K562 (cell line): ENCODE results near the gene ACOT4. TPM values are rescaled to one million over a fixed set of nuclear protein-coding genes. Genes with fewer than 3 reads are reported as not detected.

Experiments
- CCNT2 ChIP-seq: IDR thresholded peaks from 2 replicates; pipeline ENCODE4 v1.6.1; 2011; ENCODE audit warnings: borderline replicate concordance, low read depth, mild to moderate bottlenecking, moderate library complexity, mixed read lengths, low read length; ENCODE audit not compliant: insufficient read length; ENCODE audit errors: extremely low read depth
- CREM ChIP-seq: IDR thresholded peaks from 2 replicates; pipeline ENCODE4 v1.6.1; 2014; ENCODE audit warnings: antibody characterized with exemption, low read depth
- E2F6 ChIP-seq, 2 experiments: IDR thresholded peaks; 2 replicates each; pipeline ENCODE4 v1.6.1; 2011; ENCODE audit warnings: borderline replicate concordance in 1 of 2, control low read depth in 1 of 2, low read depth in 1 of 2, low read length in 1 of 2, mild to moderate bottlenecking in 1 of 2, mixed read lengths in 1 of 2, moderate library complexity in 1 of 2; ENCODE audit not compliant: insufficient read depth in 1 of 2, insufficient read length in 1 of 2, poor library complexity in 1 of 2, severe bottlenecking in 1 of 2; ENCODE audit errors: extremely low read depth in 1 of 2
- ETV1 ChIP-seq: fragments of 450-650 bp; conservative IDR thresholded peaks from 2 replicates; pipeline ENCODE4 v1.6.1; 2016; ENCODE audit warnings: missing genetic modification characterization, control low read depth, low read depth, missing compliant biosample characterization
- GABPB1 ChIP-seq: sonication (generic); formaldehyde crosslinking; IDR thresholded peaks from 2 replicates; pipeline ENCODE4 v1.8.0; 2022; ENCODE audit warnings: mild to moderate bottlenecking, missing genetic modification reagents
- HEY1 ChIP-seq: fragments of 250-450 bp; sonication (Bioruptor Pico); IDR thresholded peaks from 2 replicates; pipeline ENCODE4 v1.5.0; 2020; ENCODE audit warnings: mild to moderate bottlenecking, moderate library complexity, borderline replicate concordance
- L3MBTL2 ChIP-seq: fragments of 450-650 bp; IDR thresholded peaks from 2 replicates; pipeline ENCODE4 v1.6.1; 2016; ENCODE audit warnings: mild to moderate bottlenecking, moderate library complexity
- MAX ChIP-seq: sonication (generic); formaldehyde crosslinking; IDR thresholded peaks from 2 replicates; pipeline ENCODE4 v1.9.0; 2022; ENCODE audit warnings: mild to moderate bottlenecking, missing genetic modification reagents
- NFRKB ChIP-seq: fragments of 450-650 bp; IDR thresholded peaks from 2 replicates; pipeline ENCODE4 v1.6.1; 2016; ENCODE audit warnings: low read depth
- NKRF ChIP-seq: fragments of 450-650 bp; IDR thresholded peaks from 2 replicates; pipeline ENCODE4 v1.6.1; 2016; ENCODE audit warnings: borderline replicate concordance
- NR2C1 ChIP-seq, 2 experiments: fragments of 450-650 bp; IDR thresholded peaks; 2 replicates each; pipeline ENCODE4 v1.6.1; 2017; ENCODE audit warnings: mild to moderate bottlenecking in 2 of 2, antibody characterized with exemption in 1 of 2, inconsistent platforms in 1 of 2, missing compliant biosample characterization in 1 of 2, missing genetic modification characterization in 1 of 2
- NR2C2 ChIP-seq, 2 experiments: fragments of 200-800 bp in 1 of 2; sonication (Bioruptor generic) in 1 of 2; sonication (generic) in 1 of 2; formaldehyde crosslinking in 1 of 2; IDR thresholded peaks; 2 replicates each; pipeline versions ENCODE4 v1.6.1 to v1.8.0; 2016 to 2022; ENCODE audit warnings: mild to moderate bottlenecking in 1 of 2, missing compliant biosample characterization in 1 of 2, missing genetic modification characterization in 1 of 2, missing genetic modification reagents in 1 of 2
- NR2F6 ChIP-seq: fragments of 450-650 bp; formaldehyde crosslinking; IDR thresholded peaks from 2 replicates; pipeline ENCODE4 v1.4.0; 2020; ENCODE audit warnings: mild to moderate bottlenecking
- RFX1 ChIP-seq: fragments of 450-650 bp; IDR thresholded peaks from 2 replicates; pipeline ENCODE4 v1.6.1; 2016; ENCODE audit warnings: mild to moderate bottlenecking, moderate library complexity
- RFX7 ChIP-seq: fragments of 250-450 bp; sonication (Bioruptor Pico); IDR thresholded peaks from 2 replicates; pipeline ENCODE4 v1.5.1; 2021; ENCODE audit warnings: mild to moderate bottlenecking
- SMAD4 ChIP-seq: fragments of 250-450 bp; sonication (Bioruptor Pico); conservative IDR thresholded peaks from 2 replicates; pipeline ENCODE4 v1.8.0; 2021; ENCODE audit warnings: inconsistent platforms, mild to moderate bottlenecking, moderate library complexity
- TCF3 ChIP-seq: sonication (generic); formaldehyde crosslinking; IDR thresholded peaks from 2 replicates; pipeline ENCODE4 v1.4.0; 2020; ENCODE audit warnings: mild to moderate bottlenecking, missing genetic modification reagents
- ZBTB33 ChIP-seq: sonication (generic); formaldehyde crosslinking; IDR thresholded peaks from 2 replicates; pipeline ENCODE4 v1.8.1; 2023; ENCODE audit warnings: mild to moderate bottlenecking, missing genetic modification reagents
- ZBTB8A ChIP-seq: fragments of 450-650 bp; IDR thresholded peaks from 2 replicates; pipeline ENCODE4 v1.6.1; 2018; ENCODE audit warnings: mild to moderate bottlenecking, moderate library complexity; ENCODE audit not compliant: partially characterized antibody
- ZC3H11A ChIP-seq: IDR thresholded peaks from 2 replicates; pipeline ENCODE4 v1.6.1; 2012; ENCODE audit warnings: low read depth, low read length, improper control_type of control experiment
- ZFX ChIP-seq: sonication (generic); formaldehyde crosslinking; IDR thresholded peaks from 2 replicates; pipeline ENCODE4 v1.8.0; 2022; ENCODE audit warnings: mild to moderate bottlenecking, missing genetic modification reagents, moderate library complexity
- ZNF431 ChIP-seq: sonication (generic); formaldehyde crosslinking; IDR thresholded peaks from 2 replicates; pipeline ENCODE4 v1.8.0; 2022; ENCODE audit warnings: mild to moderate bottlenecking, missing genetic modification reagents
- polyA plus RNA-seq, 8 experiments: library from polyadenylated mRNA; depleted of rRNA in 4 of 8; stranded (reverse) in 5 of 8; unstranded in 3 of 8; fragments of >200 nt; fragmentation: Nextera tagmentation in 2 of 8; fragmentation: Illumina TruSeq in 1 of 8; extraction: Ambion mirVana in 2 of 8; extraction: Trizol in 1 of 8; gene quantifications; 2 replicates each; pipeline versions ENCODE4 v1.2.1 to v1.2.3, GENCODE V29; 2011 to 2014; ENCODE audit warnings: inconsistent platforms in 1 of 8, missing spikeins in 1 of 8
- total RNA-seq, 7 experiments: library from RNA; depleted of rRNA in 6 of 7; stranded (reverse); fragments of >200 nt in 6 of 7; fragmentation: Illumina TruSeq in 2 of 7; extraction: Trizol in 2 of 7; gene quantifications; 2 replicates each; pipeline versions ENCODE4 v1.2.1 to v1.2.3, GENCODE V29; 2011 to 2021; ENCODE audit warnings: low replicate concordance in 1 of 7

ACOT4 gene
- total and polyA plus RNA-seq, 9 of the 15 experiments (the other 6 are each of a cell fraction or from before 2014, with no cell fraction given), result not detected

- TF ChIP-seq ZBTB33 (CRISPR knock-in tag), result no peak
- TF ChIP-seq ETV1, result peak; percentile 32; the same call in 1 of the 2 replicates
- TF ChIP-seq CREM, result peak; percentile 34; the same call in 1 of the 2 replicates
- no peak for TF ChIP-seq NR2C2 (CRISPR knock-in tag; IDR thresholded peaks at IDR 0.05)
- peak; percentile 93 for TF ChIP-seq NR2C2 (tag; IDR thresholded peaks at IDR 0.05)
- peak; percentile 71 to 81 for TF ChIP-seq E2F6 (IDR thresholded peaks at IDR 0.05; ENCODE audit: borderline replicate concordance in 1 of 2, extremely low read depth in 1 of 2, insufficient read depth in 1 of 2, insufficient read length in 1 of 2, low read depth in 1 of 2, low read length in 1 of 2, poor library complexity in 1 of 2, severe bottlenecking in 1 of 2)
- 0 out of 2 replicates have a peak, but pooled peaks have one; percentile 14 for TF ChIP-seq SMAD4 (CRISPR knock-in tag)
- TF ChIP-seq ZBTB8A, result no peak
- peak; percentile 63; the same call in 1 of the 2 replicates for TF ChIP-seq NFRKB
- peak; percentile 32; the same call in 1 of the 2 replicates for TF ChIP-seq GABPB1
- TF ChIP-seq ZFX, result 0 out of 2 replicates have a peak, but pooled peaks have one; percentile 28
- TF ChIP-seq NKRF, result peak; percentile 76; the same call in 1 of the 2 replicates
- TF ChIP-seq TCF3 (CRISPR knock-in tag), result no peak
- 0 out of 2 replicates have a peak, but pooled peaks have one; percentile 40 for TF ChIP-seq MAX (CRISPR knock-in tag)
- TF ChIP-seq ZC3H11A, result no peak
- no peak for TF ChIP-seq HEY1 (CRISPR knock-in tag)
- TF ChIP-seq NR2C1 (IDR thresholded peaks at IDR 0.05), result peak; percentile 83
- TF ChIP-seq NR2C1 (tag; IDR thresholded peaks at IDR 0.05), result peak; percentile 82
- TF ChIP-seq NR2F6 (CRISPR knock-in tag), result no peak
- TF ChIP-seq ZNF431 (CRISPR knock-in tag), result no peak
- peak; percentile 48 for TF ChIP-seq CCNT2
- peak; percentile 93 for TF ChIP-seq RFX1
- peak; percentile 80 for TF ChIP-seq L3MBTL2
- no peak for TF ChIP-seq RFX7 (CRISPR knock-in tag)
Measured at GRCh38 chr14:73644531-73645247, 53.0 kb downstream of the ACOT4 start, which contains the start of gene DNAL1 (continued).
